PC-3 (cell line): ENCODE data around the gene TGFBR3.

ENCODE experiments used
- EZH2 ChIP-seq: fragments of 300-600 bp; sonication (generic); IDR thresholded peaks from one replicate; pipeline ENCODE4 v1.6.1; 2017; ENCODE audit warnings: antibody characterized with exemption, mild to moderate bottlenecking, low read length; ENCODE audit not compliant: unreplicated experiment
- TF ChIP-seq, protein P1 (sequence below): fragments of 300-600 bp; sonication (generic); conservative IDR thresholded peaks from 2 replicates; pipeline ENCODE4 v1.5.1; 2017; ENCODE audit warnings: antibody characterized with exemption, low read depth, mild to moderate bottlenecking, low read length

DNA sequence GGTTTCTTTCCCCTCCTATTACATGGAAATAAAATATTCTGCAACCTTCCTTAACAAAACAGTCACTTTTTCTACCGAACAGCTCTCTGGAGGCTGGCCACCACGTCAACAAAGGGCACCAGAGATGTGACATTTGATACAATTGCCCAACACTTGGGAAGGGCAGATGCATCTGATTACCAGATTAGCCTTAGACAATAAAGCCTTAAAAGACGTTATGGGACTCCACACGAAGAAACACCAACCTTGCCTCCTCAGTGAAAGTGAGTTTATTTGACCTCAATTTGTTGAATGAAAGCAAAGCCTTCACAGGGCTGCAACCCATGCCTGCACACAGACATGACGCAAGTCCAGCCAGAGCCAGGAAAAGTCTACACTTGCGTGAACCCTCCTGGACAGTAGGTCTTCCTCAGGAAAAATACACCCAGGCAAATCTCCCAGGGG, 136.1 kb downstream of the TGFBR3 start:
- TF ChIP-seq EZH2 = no peak
- TF ChIP-seq, protein P1, sequence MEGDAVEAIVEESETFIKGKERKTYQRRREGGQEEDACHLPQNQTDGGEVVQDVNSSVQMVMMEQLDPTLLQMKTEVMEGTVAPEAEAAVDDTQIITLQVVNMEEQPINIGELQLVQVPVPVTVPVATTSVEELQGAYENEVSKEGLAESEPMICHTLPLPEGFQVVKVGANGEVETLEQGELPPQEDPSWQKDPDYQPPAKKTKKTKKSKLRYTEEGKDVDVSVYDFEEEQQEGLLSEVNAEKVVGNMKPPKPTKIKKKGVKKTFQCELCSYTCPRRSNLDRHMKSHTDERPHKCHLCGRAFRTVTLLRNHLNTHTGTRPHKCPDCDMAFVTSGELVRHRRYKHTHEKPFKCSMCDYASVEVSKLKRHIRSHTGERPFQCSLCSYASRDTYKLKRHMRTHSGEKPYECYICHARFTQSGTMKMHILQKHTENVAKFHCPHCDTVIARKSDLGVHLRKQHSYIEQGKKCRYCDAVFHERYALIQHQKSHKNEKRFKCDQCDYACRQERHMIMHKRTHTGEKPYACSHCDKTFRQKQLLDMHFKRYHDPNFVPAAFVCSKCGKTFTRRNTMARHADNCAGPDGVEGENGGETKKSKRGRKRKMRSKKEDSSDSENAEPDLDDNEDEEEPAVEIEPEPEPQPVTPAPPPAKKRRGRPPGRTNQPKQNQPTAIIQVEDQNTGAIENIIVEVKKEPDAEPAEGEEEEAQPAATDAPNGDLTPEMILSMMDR = no peak
